GM15510 (cell line): Measurements from ENCODE around the gene EXOC1L.

Source experiments
- POLR2A ChIP-seq: IDR thresholded peaks from 3 replicates; pipeline ENCODE4 v1.6.1; 2011; ENCODE audit warnings: borderline replicate concordance; ENCODE audit not compliant: insufficient read length; ENCODE audit errors: extremely low read depth

EXOC1L gene

GRCh38 chr4:55864577-55865223 lies 45.1 kb downstream of the EXOC1L start:
- no peak for TF ChIP-seq POLR2A

- no peak for TF ChIP-seq POLR2A
Observed at GRCh38 chr4:55865228-55865806, 45.7 kb downstream of the EXOC1L start.

- TF ChIP-seq POLR2A, result no peak
Observed at GRCh38 chr4:55866290-55866907, 46.8 kb downstream of the EXOC1L start.

GRCh38 chr4:55866973-55867574 lies 47.5 kb downstream of the EXOC1L start:
- no peak for TF ChIP-seq POLR2A

GRCh38 chr4:55868581-55869090 lies 49.0 kb downstream of the EXOC1L start:
- TF ChIP-seq POLR2A, result no peak

GRCh38 chr4:55871299-55871800 lies 51.8 kb downstream of the EXOC1L start:
- TF ChIP-seq POLR2A, result no peak

GRCh38 chr4:55874831-55875230 lies 55.2 kb downstream of the EXOC1L start:
- TF ChIP-seq POLR2A, result no peak

GRCh38 chr4:55876387-55876786 lies 56.8 kb downstream of the EXOC1L start:
- TF ChIP-seq POLR2A, result no peak

- TF ChIP-seq POLR2A, result no peak
Observed at GRCh38 chr4:55879224-55879623, 59.6 kb downstream of the EXOC1L start.

GRCh38 chr4:55880652-55881280 lies 61.2 kb downstream of the EXOC1L start:
- no peak for TF ChIP-seq POLR2A

- TF ChIP-seq POLR2A, result no peak
Observed at GRCh38 chr4:55884093-55884850, 64.7 kb downstream of the EXOC1L start.

GRCh38 chr4:55884851-55885219 lies 65.2 kb downstream of the EXOC1L start:
- TF ChIP-seq POLR2A, result no peak
